HG03103 (cell line): ENCODE measurements around the gene EIF4E2.

Experiments
- ATAC-seq: cut with Tn5 transposase; IDR thresholded peaks from one replicate; pipeline ENCODE4 v1.9.1; 2021; ENCODE audit warnings: low read depth; ENCODE audit not compliant: unreplicated experiment

EIF4E2 gene

GRCh38 chr2:232588680-232589585, 38.4 kb downstream of the EIF4E2 start:
- ATAC-seq, result no peak

- no peak for ATAC-seq
These were observed 42.4 kb downstream of the EIF4E2 start for GRCh38 chr2:232592772-232593395.

GRCh38 chr2:232593982-232594381, 43.5 kb downstream of the EIF4E2 start:
- no peak for ATAC-seq

- no peak for ATAC-seq
These were observed 47.0 kb downstream of the EIF4E2 start for GRCh38 chr2:232597362-232598079.

GRCh38 chr2:232598293-232598692, 47.8 kb downstream of the EIF4E2 start:
- ATAC-seq, result no peak

- ATAC-seq, result no peak
These were observed 49.7 kb downstream of the EIF4E2 start for GRCh38 chr2:232600053-232600773.

- no peak for ATAC-seq
These were observed 52.8 kb downstream of the EIF4E2 start for GRCh38 chr2:232603283-232603682.

GRCh38 chr2:232604535-232604934, 54.0 kb downstream of the EIF4E2 start:
- ATAC-seq, result no peak

- no peak for ATAC-seq
These were observed 56.5 kb downstream of the EIF4E2 start for GRCh38 chr2:232607011-232607410.

GRCh38 chr2:232609607-232610006, 59.1 kb downstream of the EIF4E2 start:
- no peak for ATAC-seq

- no peak for ATAC-seq
These were observed 59.6 kb downstream of the EIF4E2 start for GRCh38 chr2:232610081-232610480.

GRCh38 chr2:232611061-232611460, 60.6 kb downstream of the EIF4E2 start:
- no peak for ATAC-seq

GRCh38 chr2:232611559-232612218, 61.2 kb downstream of the EIF4E2 start:
- ATAC-seq, result no peak

- ATAC-seq, result no peak
These were observed 63.1 kb downstream of the EIF4E2 start for GRCh38 chr2:232613538-232614134.

- ATAC-seq, result no peak
These were observed 64.8 kb downstream of the EIF4E2 start for GRCh38 chr2:232615339-232615738.
